ENCODE data around the gene LARP1B.

- TF ChIP-seq CTCF (IDR thresholded peaks at IDR 0.05; ENCODE audit: low read depth, low read length) (no peak), EZH2phosphoT487 (IDR thresholded peaks at IDR 0.05; ENCODE audit: low read depth) (no peak)
These were observed 69.5 kb downstream of the LARP1B start for GRCh38 chr4:128130621-128131020.

All from OCI-LY3 (cell line).